ENCODE data around the gene CMTM2. TPM values are rescaled to one million over a fixed set of nuclear protein-coding genes. Genes with fewer than 3 reads are reported as not detected.

Gene CMTM2
- total and polyA plus RNA-seq, 7 experiments from 2014 or later, result 0.58 to 1.8 (median 0.81) TPM; not detected in 4

GRCh38 chr16:66551788-66552285 is 27.4 kb upstream of the CMTM2 start:
- peak overlapping the region; percentile 91 to 97 (median 94) for H3K27ac Mint-ChIP-seq
- H3K27ac ChIP-seq (ENCODE audit: low read depth, low read length), result peak overlapping the region; percentile 77
- H3K27me3 Mint-ChIP-seq, result peaks cover 0 to 2% (median 0%) of the 10 kb centered on the region in 5 donors
- CTCF ChIA-PET, result interaction anchor here (0.6 to 3.6 kb wide), 10 partner anchors 9 to 145 kb away, joined by 3 to 24 read pairs (median 6); partner anchors contain the start of gene CMTM3
- peaks cover 55 to 84% (median 80%) of the 10 kb centered on the region in 7 donors for H3K4me1 Mint-ChIP-seq
- H3K4me3 Mint-ChIP-seq, result peak overlapping the region; percentile 92 to 99 (median 95)
- peaks cover 0 to 7% (median 0%) of the 10 kb centered on the region in 11 donors for H3K9me3 Mint-ChIP-seq
- peak in 2 of 9 donors; percentile 16 to 30 for DNase-seq
- H3K36me3 Mint-ChIP-seq, result peaks cover 0 to 45% (median 0%) of the 10 kb centered on the region in 5 donors
- no peak for ATAC-seq
- peak overlapping the region; percentile 94 for H3K4me3 ChIP-seq (ENCODE audit: low read length)
- H3K4me1 ChIP-seq (ENCODE audit: control insufficient read depth in 2 of 2, insufficient read depth in 2 of 2, low read length in 2 of 2), result peaks cover 49 to 63% of the 10 kb centered on the region in 2 donors
- no peaks in the 10 kb centered on the region for H3K27me3 ChIP-seq (ENCODE audit: control insufficient read depth in 2 of 2, insufficient read depth in 2 of 2, low read length in 2 of 2)
- POLR2A ChIA-PET, result interaction anchor here (0.9 to 9.5 kb wide), 27 partner anchors 8 to 279 kb away, joined by 3 to 164 read pairs (median 4); partner anchors contain the start of genes CMTM1, CMTM2, CMTM3 and NAE1
- no peaks in the 10 kb centered on the region for H3K9me3 ChIP-seq (ENCODE audit: control insufficient read depth in 2 of 3, low read length in 3 of 3)
- intact Hi-C loops (cut with micrococcal nuclease), result loop anchor here (1.0 to 5.0 kb wide), 10 partner anchors 28 to 382 kb away; partner anchors contain the start of genes CMTM3 (in 2 of the 2), CIAO2B (in 1 of the 2), CMTM4 (in 1 of the 2) and PDP2 (in 1 of the 2)
- no peaks in the 10 kb centered on the region for H3K36me3 ChIP-seq (ENCODE audit: control insufficient read depth in 2 of 3, insufficient read depth in 3 of 3, low read length in 3 of 3)

- peak; percentile 83 for ATAC-seq
- Histone ChIP-seq H3K9me3 (ENCODE audit: control insufficient read depth in 2 of 3, low read length in 3 of 3) (no peaks in the 10 kb centered on the region), H3K27me3 (ENCODE audit: control insufficient read depth in 2 of 2, insufficient read depth in 2 of 2, low read length in 2 of 2) (no peaks in the 10 kb centered on the region), H3K27ac (ENCODE audit: low read depth, low read length) (peak within 1 kb of the TSS; percentile 77), H3K36me3 (ENCODE audit: control insufficient read depth in 2 of 3, insufficient read depth in 3 of 3, low read length in 3 of 3) (no peaks in the 10 kb centered on the region), H3K4me1 (ENCODE audit: control insufficient read depth in 2 of 2, insufficient read depth in 2 of 2, low read length in 2 of 2) (peaks cover 49 to 68% of the 10 kb centered on the region in 2 donors), H3K4me3 (ENCODE audit: low read length) (peak within 1 kb of the TSS; percentile 94)
- peaks cover 0 to 42% (median 3%) of the 10 kb centered on the region in 5 donors for H3K36me3 Mint-ChIP-seq
- peak within 1 kb of the TSS; percentile 91 to 97 (median 94) for H3K27ac Mint-ChIP-seq
- H3K4me1 Mint-ChIP-seq, result peaks cover 59 to 85% (median 80%) of the 10 kb centered on the region in 7 donors
- DNase-seq, result peak; percentile 84 to 96 (median 92)
- H3K4me3 Mint-ChIP-seq, result peak within 1 kb of the TSS; percentile 92 to 99 (median 95)
- H3K9me3 Mint-ChIP-seq, result peaks cover 0 to 7% (median 0%) of the 10 kb centered on the region in 11 donors
- H3K27me3 Mint-ChIP-seq, result peaks cover 0 to 2% (median 0%) of the 10 kb centered on the region in 5 donors
- ChIA-PET CTCF (interaction anchor here (0.6 to 3.6 kb wide), 14 partner anchors 9 to 315 kb away, joined by 3 to 24 read pairs (median 5); partner anchors contain the start of gene CMTM3), POLR2A (interaction anchor here (0.7 to 9.5 kb wide), 25 partner anchors 9 to 278 kb away, joined by 3 to 164 read pairs (median 4); partner anchors contain the start of genes CMTM1, CMTM2, CMTM3 and NAE1)
- intact Hi-C loops (cut with micrococcal nuclease), result loop anchor here (1.0 to 5.0 kb wide), 10 partner anchors 28 to 382 kb away; partner anchors contain the start of genes CMTM3 (in 2 of the 2), CIAO2B (in 1 of the 2), CMTM4 (in 1 of the 2) and PDP2 (in 1 of the 2)
Measured at GRCh38 chr16:66552286-66553177, 26.7 kb upstream of the CMTM2 start, which contains the start of gene CKLF. TSS of gene CKLF (plus strand) at chr16:66552576. CDS start at chr16:66552716, 140 bp downstream.

DNA sequence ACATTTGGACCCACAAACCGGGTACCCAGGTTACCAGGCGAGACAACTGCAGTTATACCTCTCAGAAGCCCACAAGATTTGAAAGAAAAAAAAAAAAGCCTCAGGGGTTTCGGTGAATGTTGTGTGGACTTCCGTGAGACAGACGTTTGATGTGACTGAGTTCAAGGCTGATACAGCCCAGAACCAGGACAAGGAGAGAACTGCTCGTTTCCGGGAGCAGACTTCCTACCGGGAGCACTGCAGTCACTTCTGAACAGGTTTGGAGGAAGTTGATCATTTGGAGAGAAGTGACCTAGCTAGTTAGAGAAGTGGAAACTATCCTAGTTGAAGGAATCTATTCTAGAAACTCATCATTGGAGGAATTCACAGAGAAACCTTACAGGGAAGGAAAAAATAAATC is 26.0 kb upstream of the CMTM2 start:
- Histone ChIP-seq H3K36me3 (ENCODE audit: control insufficient read depth in 2 of 3, insufficient read depth in 3 of 3, low read length in 3 of 3) (peaks cover 0 to 1% (median 0%) of the 10 kb centered on the region in 3 experiments), H3K9me3 (ENCODE audit: control insufficient read depth in 2 of 3, low read length in 3 of 3) (no peaks in the 10 kb centered on the region), H3K27me3 (ENCODE audit: control insufficient read depth in 2 of 2, insufficient read depth in 2 of 2, low read length in 2 of 2) (no peaks in the 10 kb centered on the region), H3K27ac (ENCODE audit: low read depth, low read length) (peak overlapping the region; percentile 77), H3K4me1 (ENCODE audit: control insufficient read depth in 2 of 2, insufficient read depth in 2 of 2, low read length in 2 of 2) (peaks cover 49 to 75% of the 10 kb centered on the region in 2 donors), H3K4me3 (ENCODE audit: low read length) (peak overlapping the region; percentile 94)
- Mint-ChIP-seq H3K4me1 (peaks cover 60 to 86% (median 80%) of the 10 kb centered on the region in 7 donors), H3K27me3 (peaks cover 0 to 2% (median 0%) of the 10 kb centered on the region in 5 donors), H3K36me3 (peaks cover 0 to 44% (median 4%) of the 10 kb centered on the region in 5 donors), H3K4me3 (peak overlapping the region; percentile 92 to 99 (median 95)), H3K27ac (peak overlapping the region; percentile 85 to 97 (median 94)), H3K9me3 (peaks cover 0 to 7% (median 0%) of the 10 kb centered on the region in 11 donors)
- ChIA-PET POLR2A (interaction anchor here (0.5 to 9.5 kb wide), 11 partner anchors 10 to 146 kb away, joined by 3 to 164 read pairs (median 5); partner anchors contain the start of gene CMTM3), CTCF (interaction anchor here (0.6 to 3.6 kb wide), 7 partner anchors 10 to 78 kb away, joined by 3 to 24 read pairs (median 5); partner anchors contain the start of gene CMTM3)
- no peak for ATAC-seq
- DNase-seq, result no peak
- intact Hi-C loops (cut with micrococcal nuclease), result loop anchor here in 1 of 2 donors (5.0 kb wide), 3 partner anchors 99 to 329 kb away; partner anchors contain the start of genes CMTM4 and PDP2

DNA sequence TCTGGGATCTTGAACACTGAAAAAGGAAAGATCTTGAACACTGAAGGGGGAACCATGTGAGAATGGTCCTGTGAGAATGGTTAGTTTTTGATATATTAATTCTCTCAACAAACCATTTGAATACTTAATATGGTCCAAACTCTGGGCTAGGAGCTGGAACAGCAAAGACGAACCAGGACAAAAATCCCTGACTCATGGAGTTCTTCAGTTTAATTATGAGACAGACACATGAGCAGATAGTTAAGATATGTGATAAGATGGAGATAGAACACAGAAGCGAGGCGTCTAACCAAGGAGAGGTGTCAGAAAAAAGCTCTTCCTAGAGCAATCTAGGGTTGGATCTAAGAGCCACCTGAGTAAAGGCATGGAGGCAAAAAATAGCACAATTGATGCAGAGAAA is 25.2 kb upstream of the CMTM2 start:
- Mint-ChIP-seq H3K27ac (peak overlapping the region in 8 of 9 donors; percentile 2 to 97 (median 94)), H3K27me3 (peaks cover 0 to 2% (median 0%) of the 10 kb centered on the region in 5 donors), H3K4me3 (peak overlapping the region; percentile 92 to 99 (median 95)), H3K9me3 (peaks cover 0 to 7% (median 0%) of the 10 kb centered on the region in 11 donors), H3K36me3 (peaks cover 0 to 42% (median 4%) of the 10 kb centered on the region in 5 donors), H3K4me1 (peaks cover 54 to 81% (median 75%) of the 10 kb centered on the region in 7 donors)
- intact Hi-C loops (cut with micrococcal nuclease), result loop anchor here in 1 of 2 donors (5.0 kb wide), 3 partner anchors 98 to 328 kb away; partner anchors contain the start of genes CMTM4 and PDP2
- Histone ChIP-seq H3K27ac (ENCODE audit: low read depth, low read length) (peak overlapping the region; percentile 77), H3K9me3 (ENCODE audit: control insufficient read depth in 2 of 3, low read length in 3 of 3) (no peaks in the 10 kb centered on the region), H3K4me1 (ENCODE audit: control insufficient read depth in 2 of 2, insufficient read depth in 2 of 2, low read length in 2 of 2) (peaks cover 46 to 73% of the 10 kb centered on the region in 2 donors), H3K27me3 (ENCODE audit: control insufficient read depth in 2 of 2, insufficient read depth in 2 of 2, low read length in 2 of 2) (no peaks in the 10 kb centered on the region), H3K4me3 (ENCODE audit: low read length) (peak overlapping the region; percentile 94), H3K36me3 (ENCODE audit: control insufficient read depth in 2 of 3, insufficient read depth in 3 of 3, low read length in 3 of 3) (peaks cover 0 to 9% (median 0%) of the 10 kb centered on the region in 3 experiments)
- ChIA-PET CTCF (interaction anchor here (1.0 to 3.6 kb wide), 3 partner anchors 9 to 55 kb away, joined by 4 to 24 read pairs (median 5); no protein-coding TSS in a partner anchor), POLR2A (interaction anchor here (0.7 to 9.5 kb wide), 4 partner anchors 13 to 50 kb away, joined by 3 to 164 read pairs (median 3); no protein-coding TSS in a partner anchor)
- DNase-seq (no peak), ATAC-seq (no peak)

DNA sequence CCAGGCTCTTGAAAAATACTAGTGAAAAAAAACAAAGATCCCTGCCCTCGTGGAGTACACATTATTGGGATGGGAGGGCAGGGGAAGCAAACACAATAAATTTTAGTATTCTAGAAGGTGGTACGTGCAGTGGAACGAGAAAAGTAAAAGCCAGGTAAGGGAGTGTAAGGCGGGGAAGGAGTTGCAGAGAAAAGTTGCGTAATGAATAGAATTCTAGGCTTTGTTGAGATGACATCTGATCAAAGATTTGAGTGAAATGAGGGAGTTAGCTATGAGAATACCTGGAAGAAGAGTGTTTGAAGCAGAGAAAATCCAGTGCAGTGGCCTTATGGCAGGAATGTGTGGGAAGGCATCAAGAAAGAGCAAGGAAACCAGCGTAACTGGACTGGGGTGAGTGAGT is 24.8 kb upstream of the CMTM2 start:
- H3K4me3 ChIP-seq (ENCODE audit: low read length), result peak overlapping the region; percentile 94
- ChIA-PET POLR2A (interaction anchor here (0.7 to 1.1 kb wide), 3 partner anchors 10 to 49 kb away, joined by 3 to 4 read pairs (median 3); no protein-coding TSS in a partner anchor), CTCF (interaction anchor here (1.0 to 1.4 kb wide), 2 partner anchors 8 to 55 kb away, joined by 4 to 5 read pairs; no protein-coding TSS in a partner anchor)
- ATAC-seq (no peak), DNase-seq (no peak)
- Mint-ChIP-seq H3K4me3 (peak overlapping the region; percentile 21 to 99 (median 95)), H3K9me3 (peaks cover 0 to 7% (median 0%) of the 10 kb centered on the region in 11 donors), H3K27me3 (peaks cover 0 to 2% (median 0%) of the 10 kb centered on the region in 5 donors), H3K36me3 (peaks cover 0 to 42% (median 4%) of the 10 kb centered on the region in 5 donors), H3K4me1 (peaks cover 54 to 77% (median 75%) of the 10 kb centered on the region in 7 donors), H3K27ac (peak overlapping the region in 7 of 9 donors; percentile 20 to 97 (median 89))
- peak overlapping the region; percentile 77 for H3K27ac ChIP-seq (ENCODE audit: low read depth, low read length)
- peaks cover 42 to 73% of the 10 kb centered on the region in 2 donors for H3K4me1 ChIP-seq (ENCODE audit: control insufficient read depth in 2 of 2, insufficient read depth in 2 of 2, low read length in 2 of 2)
- no peaks in the 10 kb centered on the region for H3K27me3 ChIP-seq (ENCODE audit: control insufficient read depth in 2 of 2, insufficient read depth in 2 of 2, low read length in 2 of 2)
- H3K9me3 ChIP-seq (ENCODE audit: control insufficient read depth in 2 of 3, low read length in 3 of 3), result no peaks in the 10 kb centered on the region
- H3K36me3 ChIP-seq (ENCODE audit: control insufficient read depth in 2 of 3, insufficient read depth in 3 of 3, low read length in 3 of 3), result peaks cover 0 to 13% (median 0%) of the 10 kb centered on the region in 3 experiments
- intact Hi-C loops (cut with micrococcal nuclease), result loop anchor here in 1 of 2 donors (5.0 kb wide), 3 partner anchors 98 to 328 kb away; partner anchors contain the start of genes CMTM4 and PDP2

Measured in naive thymus-derived CD4-positive, alpha-beta T cell (primary cell).